NCI-H1417 treated with DMSO at 0.1 percent for 48 hours (cell line): ENCODE results near the gene CRYBG3.
A peak's percentile ranks its signal among the peaks of the same experiment; 100 is the strongest.
"Not testable (repeated sequence)": the region's sequence is repeated elsewhere in the genome, so short reads cannot be mapped to it uniquely, and the experiment has no call there.

ENCODE experiments used
- DNase-seq: peaks from one replicate; lab custom pipeline; 2025; lab: John Stamatoyannopoulos, UW

CRYBG3 gene

GRCh38 chr3:97821774-97822358, at the start of gene CRYBG3:
Gene CRYBG3, plus strand, starts transcription at chr3:97822011. Its CDS starts 196 bp downstream, at chr3:97822207.
- peak; percentile 51 for DNase-seq

GRCh38 chr3:97772926-97773325, 48.9 kb upstream of the CRYBG3 start:
- DNase-seq = no peak

- no peak for DNase-seq
These were observed 43.7 kb upstream of the CRYBG3 start for GRCh38 chr3:97778152-97778551.

DNA sequence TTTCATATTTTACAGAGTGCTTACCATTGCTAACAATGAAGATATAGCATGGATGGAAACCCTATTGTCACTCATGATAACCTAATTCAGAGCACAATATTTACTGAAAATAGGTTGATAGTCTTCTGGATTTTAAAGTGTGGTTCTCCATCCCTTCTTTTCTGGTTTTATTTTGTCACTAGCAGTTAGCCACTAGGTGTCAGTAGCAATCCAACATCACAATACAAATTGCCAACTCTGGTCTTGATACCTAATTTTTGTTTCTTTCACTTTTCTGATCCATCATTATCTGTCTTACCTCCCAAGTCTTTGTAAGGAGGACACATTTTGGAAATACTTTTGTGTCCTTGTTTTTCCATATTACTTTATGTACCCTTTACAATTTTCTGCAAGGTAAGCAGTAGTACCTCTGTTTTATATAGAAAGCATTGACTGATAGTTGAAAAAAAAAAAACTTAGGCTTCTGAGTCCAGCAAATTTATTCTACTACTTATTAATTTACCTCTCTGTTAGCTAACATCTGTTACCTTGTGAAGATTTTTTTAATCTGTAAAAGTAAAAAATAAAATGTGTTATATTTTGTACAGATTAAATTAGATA, 28.3 kb upstream of the CRYBG3 start:
- DNase-seq = peak; percentile 38

DNA sequence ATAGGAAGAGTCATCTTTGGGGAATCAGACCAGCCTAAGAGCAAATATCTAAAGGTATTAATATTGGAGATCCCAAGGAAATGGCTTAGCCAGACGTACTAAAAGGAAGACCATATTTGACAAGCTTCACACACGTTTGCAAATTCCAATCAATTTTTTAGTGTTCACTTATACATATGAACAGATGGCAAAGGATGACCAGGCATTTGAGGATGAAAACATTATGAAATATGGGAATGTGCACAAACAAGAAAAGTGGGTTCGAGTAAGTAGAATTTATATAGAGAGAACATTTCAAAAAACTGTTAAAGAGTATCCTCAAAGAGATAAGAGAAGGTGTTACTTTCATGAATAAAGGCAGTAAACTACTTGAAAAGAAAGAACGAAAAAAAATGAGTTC, 25.9 kb upstream of the CRYBG3 start:
- DNase-seq = no peak

DNA sequence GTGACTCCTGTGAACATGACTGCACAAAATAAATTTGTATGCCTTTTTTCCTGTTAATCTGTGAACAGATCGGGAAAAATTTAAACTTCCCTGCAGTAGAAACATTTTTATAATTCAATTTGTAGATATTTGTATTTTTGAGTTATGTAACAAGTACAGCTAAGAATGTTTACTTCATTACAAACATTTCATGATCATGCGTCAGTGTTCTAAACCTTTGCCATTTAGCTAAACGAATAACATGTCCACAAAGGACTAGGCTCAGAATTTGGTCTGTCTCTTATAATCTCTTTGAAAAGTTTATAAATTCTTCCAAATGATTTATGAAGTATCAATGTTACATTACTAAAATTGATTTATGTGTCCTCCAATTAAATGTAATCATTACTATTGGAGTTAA, 17.3 kb upstream of the CRYBG3 start:
- DNase-seq = no peak

GRCh38 chr3:97810779-97811390, 10.9 kb upstream of the CRYBG3 start:
- DNase-seq = no peak

DNA sequence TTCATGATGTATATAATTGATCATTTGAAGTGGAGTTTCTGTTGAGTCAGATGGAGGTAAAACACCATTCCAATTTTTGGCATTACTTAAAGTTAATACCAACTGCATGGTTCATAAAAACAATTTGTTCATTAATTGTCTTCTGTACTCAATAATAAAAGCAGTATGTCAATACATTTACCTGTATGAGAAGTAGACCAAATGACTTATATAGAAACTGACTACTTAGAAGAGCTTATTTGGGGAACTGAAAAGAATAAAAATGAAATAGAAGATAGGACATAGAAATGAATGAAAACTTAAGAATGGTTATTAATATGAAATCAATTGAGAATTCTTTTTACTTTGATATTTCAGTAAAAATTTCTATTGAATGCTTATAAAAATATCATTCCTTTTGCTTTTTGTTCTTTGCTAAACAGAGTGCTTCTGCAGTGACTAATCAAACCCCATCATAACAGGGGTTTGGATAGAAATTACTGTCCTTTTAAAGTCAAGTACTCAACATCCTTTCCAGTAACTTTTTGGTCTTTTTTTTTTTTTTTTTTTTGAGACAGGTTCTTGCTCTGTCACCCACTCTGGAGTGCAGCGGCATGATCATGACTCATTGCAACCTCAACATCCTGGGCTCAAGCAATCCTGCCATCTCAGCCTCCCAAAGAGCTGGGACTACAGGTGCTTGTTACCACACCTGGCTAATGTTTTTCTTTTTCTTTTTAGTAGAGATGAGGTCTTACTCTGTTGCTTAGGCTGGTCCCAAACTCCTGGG, 6.5 kb upstream of the CRYBG3 start:
- DNase-seq = no peak

DNA sequence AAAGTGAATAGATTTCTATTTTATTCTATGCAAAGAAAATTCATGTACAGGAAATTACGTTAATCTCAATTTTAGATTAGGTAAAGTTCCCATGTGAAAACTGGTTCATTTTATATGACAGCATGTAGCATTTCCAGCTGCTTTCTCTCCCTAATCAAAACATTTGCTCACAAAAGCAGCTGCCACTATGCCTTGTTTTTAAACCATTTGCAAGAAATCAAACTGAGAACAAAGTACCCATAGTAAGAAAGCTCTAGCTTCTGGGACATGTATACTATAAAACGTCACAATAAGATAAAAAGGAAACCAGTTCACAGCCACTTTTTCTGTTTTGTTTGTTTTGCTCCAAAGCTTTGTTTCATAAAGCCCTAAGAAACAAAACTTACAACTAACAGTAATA, 5.0 kb upstream of the CRYBG3 start:
- no peak for DNase-seq

GRCh38 chr3:97817965-97818364, 3.8 kb upstream of the CRYBG3 start:
- peak; percentile 59 for DNase-seq

DNA sequence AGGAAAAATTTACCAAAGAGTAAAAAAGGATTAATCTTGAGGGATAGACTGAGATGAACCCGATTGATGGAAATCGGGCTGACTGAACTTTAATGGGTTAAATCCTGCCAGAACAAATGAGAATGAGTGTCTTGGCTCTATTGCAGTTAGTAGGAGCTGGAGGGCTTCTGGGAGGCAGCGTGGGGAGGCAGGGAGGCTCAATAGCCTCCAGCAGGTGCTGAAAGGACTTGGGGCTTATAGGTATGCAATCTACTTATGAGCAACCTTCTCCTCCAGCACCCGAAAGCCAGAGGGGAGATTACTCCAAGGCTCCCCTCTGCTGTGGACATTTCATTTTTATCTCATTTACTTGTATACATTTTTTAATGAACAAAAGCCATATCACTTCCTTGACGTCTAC, 1.0 kb upstream of the CRYBG3 start:
- DNase-seq = no peak

GRCh38 chr3:97821287-97821773, 481 bp upstream of the CRYBG3 start:
- DNase-seq = no peak

- no peak for DNase-seq
These were observed 556 bp downstream of the CRYBG3 start for GRCh38 chr3:97822359-97822775.

- DNase-seq = no peak
These were observed 1.5 kb downstream of the CRYBG3 start for GRCh38 chr3:97823046-97824004.

- no peak for DNase-seq
These were observed 3.3 kb downstream of the CRYBG3 start for GRCh38 chr3:97825101-97825500.

DNA sequence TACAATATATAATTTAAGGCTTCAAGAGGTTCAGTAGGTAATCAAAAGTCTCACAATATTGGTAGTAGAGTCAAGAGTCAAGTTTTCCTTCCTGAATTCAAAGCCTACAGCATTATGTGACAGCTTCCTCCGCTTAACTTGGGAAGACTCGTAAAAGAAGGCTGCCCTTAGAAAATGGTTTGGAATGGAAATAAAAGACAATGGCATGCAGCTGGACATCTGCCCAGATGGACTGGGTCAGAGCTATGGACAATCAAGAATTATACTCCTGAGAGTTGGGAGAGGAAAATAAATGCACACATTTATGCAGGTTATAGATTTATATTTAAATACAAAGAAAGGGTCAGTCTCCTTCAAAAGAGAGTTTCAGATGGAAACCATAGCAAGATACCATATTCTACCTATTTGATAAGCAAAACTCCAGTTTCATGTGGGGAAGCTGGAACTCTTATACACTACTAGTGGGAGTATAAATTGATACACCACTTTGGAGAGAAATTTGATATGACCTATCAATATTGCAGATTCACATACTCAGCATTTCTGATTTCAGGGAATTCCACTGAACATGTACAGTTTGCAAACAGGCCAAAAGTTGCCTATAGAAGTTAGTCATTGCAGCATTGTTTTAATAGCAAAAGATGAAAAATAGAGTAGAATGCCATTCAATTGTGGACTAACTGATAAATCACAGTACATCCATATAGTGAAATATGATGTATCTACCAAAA, 6.1 kb downstream of the CRYBG3 start:
- DNase-seq = no peak

- no peak for DNase-seq
These were observed 7.4 kb downstream of the CRYBG3 start for GRCh38 chr3:97829198-97829597.

DNA sequence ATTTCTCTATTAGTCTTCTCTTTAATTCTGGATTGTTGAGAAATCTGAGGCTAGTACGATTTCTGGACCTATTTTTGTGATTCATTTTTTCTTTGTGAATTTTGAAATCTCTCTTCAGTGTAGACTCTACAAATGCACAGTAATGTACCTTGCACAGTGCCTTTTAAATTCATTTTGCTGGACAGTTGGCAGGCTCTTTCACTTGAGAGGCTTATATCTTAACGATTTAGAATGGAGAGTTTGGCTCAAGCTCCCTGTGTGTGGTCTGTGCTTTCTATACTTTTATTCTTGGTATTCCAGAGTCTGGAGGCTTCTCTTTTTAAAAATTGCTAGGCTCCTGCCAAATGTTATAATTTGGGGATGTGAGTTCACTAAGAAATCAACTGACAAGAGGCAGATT, 8.8 kb downstream of the CRYBG3 start:
- DNase-seq = no peak

GRCh38 chr3:97831140-97831539, 9.3 kb downstream of the CRYBG3 start:
- DNase-seq = no peak

DNA sequence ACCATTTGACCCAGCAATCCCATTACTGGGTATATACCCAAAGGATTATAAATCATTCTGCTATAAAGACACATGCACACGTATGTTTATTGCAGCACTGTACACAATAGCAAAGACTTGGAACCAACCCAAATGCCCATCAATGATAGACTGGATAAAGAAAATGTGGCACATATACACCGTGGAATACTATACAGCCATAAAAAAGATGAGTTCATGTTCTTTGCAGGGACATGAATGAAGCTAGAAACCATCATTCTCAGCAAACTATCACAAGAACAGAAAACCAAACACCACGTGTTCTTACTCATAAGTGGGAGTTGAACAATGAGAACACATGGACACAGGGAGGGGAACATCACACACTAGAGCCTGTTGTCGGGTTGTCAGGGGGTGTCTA, 11.4 kb downstream of the CRYBG3 start:
- not testable (repeated sequence) for DNase-seq

- no peak for DNase-seq
These were observed 13.9 kb downstream of the CRYBG3 start for GRCh38 chr3:97835761-97836160.
